GM18508 (cell line): ENCODE data around the gene TMPRSS7.
A peak's percentile ranks its signal among the peaks of the same experiment; 100 is the strongest.

ENCODE experiments used
- ATAC-seq: cut with Tn5 transposase; IDR thresholded peaks from one replicate; pipeline ENCODE4 v1.9.1; 2021; ENCODE audit warnings: moderate number of reproducible peaks; ENCODE audit not compliant: insufficient read depth, unreplicated experiment

TMPRSS7 gene

DNA sequence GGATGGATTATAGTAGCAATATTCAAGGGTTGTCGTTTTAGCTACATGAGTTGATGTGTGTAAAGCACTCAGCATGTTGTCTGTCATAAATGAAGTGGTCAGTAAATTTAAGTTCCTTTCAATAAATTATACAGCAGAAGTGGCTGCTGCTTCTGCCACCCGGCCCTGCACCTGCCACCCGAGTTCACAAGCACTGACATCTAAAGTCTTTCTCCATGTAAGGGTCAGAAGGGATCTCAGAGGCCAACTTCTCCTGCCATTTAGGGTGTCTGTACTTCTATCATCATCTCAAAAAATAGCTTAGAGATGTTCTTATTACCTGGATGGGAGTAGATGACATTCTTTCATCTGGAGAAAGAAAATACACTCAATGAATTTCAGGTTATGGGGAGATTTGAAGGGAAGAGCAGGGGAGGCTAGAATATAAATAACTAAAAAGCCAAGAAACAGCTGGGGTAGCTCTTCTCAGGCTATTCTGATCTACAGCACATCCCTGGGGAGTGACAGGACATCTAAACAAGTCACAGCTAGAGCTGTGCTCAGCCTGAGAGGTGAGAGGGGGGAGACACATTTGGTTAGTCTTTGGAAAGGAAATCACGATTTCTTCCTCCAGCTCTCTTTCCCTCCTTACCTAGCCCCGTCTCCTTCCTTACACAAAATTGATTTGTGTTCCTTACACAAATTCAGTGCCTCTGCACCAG is 90.5 kb downstream of the TMPRSS7 start:
- ATAC-seq: no peak

DNA sequence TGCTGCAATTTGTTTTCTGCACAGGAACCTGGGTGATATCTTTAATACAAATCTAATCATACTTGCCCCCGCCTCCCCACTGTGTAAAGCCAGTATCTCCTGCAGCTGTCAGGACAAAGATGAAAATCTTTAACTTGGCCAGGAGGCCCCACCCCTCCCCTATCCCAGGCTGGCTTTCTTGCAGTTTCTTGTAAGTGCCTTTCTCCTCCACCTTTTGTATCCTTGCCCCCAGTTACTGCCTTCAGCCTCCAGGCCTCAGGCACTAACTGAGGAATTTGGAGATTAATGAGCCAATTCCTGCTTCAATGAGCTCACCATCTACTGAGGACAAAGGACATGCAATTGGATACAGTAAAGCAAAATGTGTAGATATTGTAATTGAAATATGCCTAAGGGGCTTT is 92.0 kb downstream of the TMPRSS7 start:
- no peak for ATAC-seq

DNA sequence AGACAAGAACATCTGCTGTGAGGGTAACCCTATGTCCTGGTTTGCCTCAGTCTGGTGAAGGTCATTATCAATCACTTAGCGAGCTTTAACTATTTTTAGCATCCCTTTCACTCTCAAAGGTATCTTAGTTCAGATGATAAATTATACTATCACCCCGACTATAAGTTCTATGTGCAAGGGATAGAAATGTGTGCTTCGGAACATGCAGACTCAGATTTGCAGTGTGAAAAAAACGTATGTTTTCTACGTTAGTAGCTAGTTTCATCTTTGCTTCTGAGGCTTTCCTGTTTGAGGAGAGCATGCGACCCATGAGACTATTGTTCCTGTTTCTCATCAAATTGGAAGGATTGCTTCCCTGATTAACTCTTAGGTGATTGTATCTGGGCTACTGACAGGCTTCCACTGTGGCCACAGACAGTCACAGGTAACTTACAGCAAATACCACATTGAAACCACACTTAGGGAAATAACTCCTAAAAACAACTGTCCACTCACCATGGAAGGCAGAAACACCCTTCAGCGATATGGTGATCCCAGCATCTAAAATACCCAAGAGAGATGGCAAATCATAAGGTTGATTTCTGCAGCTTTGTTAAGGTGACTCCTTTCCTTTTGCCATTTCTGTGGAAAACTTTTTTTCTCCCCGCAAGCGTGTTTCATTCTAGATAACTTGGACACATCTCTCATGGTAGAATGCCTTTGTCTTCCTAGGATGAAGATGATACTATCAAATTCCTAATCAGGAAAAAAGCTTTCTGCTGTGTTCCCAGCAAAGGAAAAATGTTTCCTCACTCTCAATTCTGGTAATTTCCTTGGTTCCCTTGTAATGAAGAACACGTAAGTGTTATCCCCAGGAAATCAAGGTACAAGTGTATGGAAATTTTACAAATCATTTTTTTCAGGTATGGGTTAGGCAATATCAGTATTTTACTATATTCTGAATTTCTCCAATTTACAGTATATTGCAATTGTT is 93.3 kb downstream of the TMPRSS7 start:
- no peak for ATAC-seq

DNA sequence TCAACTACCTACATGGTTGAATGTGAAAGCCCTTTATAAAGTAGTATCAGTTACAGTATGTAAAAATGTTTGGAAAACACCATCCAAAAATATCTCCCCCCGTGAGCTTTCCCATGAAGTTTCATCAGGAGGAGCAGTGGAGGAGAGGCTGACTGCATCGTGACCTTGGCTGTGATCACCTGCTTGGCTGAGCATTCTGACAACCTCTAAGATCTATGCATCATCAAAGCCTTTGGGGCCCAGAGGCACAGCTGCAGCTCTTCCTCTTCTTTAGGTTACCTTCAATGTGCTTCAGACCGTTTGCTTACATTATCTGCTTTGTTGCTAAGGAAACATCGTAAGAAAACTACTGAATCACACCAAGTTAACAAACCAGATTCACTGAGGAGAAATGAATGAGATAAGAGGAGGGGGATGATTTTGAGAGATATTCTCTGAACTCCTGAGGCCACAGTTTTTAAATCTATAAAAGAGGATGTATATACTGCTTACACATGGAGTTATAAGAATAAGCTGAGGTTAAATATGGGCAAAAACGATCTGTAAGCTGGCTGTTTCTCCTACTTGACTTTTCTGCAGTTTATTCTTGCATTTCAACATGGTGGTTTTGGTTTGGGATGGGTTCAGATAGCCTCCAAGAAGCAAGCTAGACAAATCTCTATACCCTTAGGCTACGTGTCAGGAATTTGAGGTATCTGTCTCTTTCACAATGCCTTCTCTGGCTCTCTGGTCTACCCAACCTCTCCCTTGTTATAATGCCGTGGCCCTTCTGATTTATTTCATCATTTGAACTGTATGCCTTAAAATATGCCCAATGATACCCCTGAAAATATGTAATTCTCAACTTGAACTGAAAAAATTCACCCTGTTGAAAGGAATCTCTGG is 94.5 kb downstream of the TMPRSS7 start:
- ATAC-seq: peak; percentile 33

DNA sequence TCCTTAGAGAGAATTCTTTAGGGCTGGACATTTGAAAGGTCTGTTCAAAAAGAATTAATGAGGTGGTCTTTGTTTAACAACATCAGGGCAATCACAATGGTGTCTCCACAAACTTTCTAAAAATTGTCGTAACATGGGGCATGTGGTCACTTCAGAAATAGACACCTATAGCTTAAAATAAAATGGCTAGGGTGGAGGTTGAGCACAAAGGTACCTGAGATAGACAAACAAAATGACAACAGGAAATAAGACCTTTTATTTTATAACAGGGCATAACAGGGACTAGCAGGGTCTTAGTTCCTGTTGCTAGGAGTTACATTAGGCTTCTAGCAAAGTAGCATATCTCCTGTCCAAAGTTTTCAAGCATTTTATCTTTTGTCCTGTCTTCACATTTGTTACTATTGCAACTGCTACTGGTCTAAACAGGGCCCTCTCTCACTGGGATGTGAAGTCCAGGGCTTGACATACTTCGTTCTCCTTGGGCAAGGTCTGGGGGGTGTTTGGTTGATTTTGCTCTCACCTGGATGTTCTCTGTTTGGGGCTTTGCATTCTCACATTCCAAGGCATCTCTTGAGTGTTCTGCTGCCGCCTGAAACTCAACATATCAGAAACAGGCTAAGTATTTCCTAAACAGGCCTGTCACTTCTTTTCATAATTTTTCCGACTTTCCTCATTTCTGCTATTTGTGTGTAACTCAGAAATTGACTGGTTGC is 95.5 kb downstream of the TMPRSS7 start:
- no peak for ATAC-seq

DNA sequence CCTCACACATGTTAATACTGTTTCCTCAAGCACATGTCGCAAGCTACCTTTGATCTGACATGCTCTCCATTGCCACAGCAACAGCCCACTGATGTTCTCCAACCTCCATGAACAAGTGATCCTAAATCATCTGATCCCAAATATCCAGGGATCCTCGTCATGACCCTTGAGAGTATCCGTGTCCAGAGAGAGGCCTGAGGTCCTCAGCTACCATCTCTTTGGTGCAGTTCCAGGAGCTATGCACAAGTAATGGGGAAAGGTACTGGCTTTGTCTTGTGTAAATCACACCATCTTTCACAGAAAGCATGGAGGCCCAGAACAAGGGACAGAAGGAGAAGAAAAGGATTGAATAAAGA is 96.1 kb downstream of the TMPRSS7 start:
- no peak for ATAC-seq
